Upper lobe of left lung (tissue), 6 donors: ENCODE results near the gene LCOR. TPM values are rescaled to one million over a fixed set of nuclear protein-coding genes. Genes with fewer than 3 reads are reported as not detected.

ENCODE experiments used
- ATAC-seq, 2 donors: fragments of 200-7000 bp; cut with Tn5 transposase; one replicate each; pipeline ENCODE4 v1.9.1; 2022; ENCODE audit warnings: mild to moderate bottlenecking in 2 of 2, moderate library complexity in 2 of 2; ENCODE audit not compliant: low FRiP score in 2 of 2
- DNase-seq, 2 donors: peaks; one replicate each; pipeline ENCODE4 v3.0.0-alpha.2; 2019 to 2020
- H3K27ac ChIP-seq, 4 donors: fragments of 200-600 bp; sonication (generic); one replicate each; pipeline ENCODE4 v1.5.1; 2016 to 2019
- H3K27me3 ChIP-seq, 4 donors: fragments of 200-600 bp; sonication (generic); one replicate each; pipeline ENCODE4 v1.5.1; 2017 to 2019
- H3K36me3 ChIP-seq, 4 donors: fragments of 200-600 bp; sonication (generic); one replicate each; pipeline ENCODE4 v1.5.1; 2016 to 2019
- H3K4me1 ChIP-seq, 4 donors: fragments of 200-600 bp; sonication (generic); one replicate each; pipeline ENCODE4 v1.5.1; 2018 to 2019
- H3K4me3 ChIP-seq, 4 donors: fragments of 200-600 bp; sonication (generic); one replicate each; pipeline ENCODE4 v1.5.1; 2017 to 2019; ENCODE audit warnings: mild to moderate bottlenecking in 2 of 4, moderate library complexity in 1 of 4
- H3K9me3 ChIP-seq, 4 donors: fragments of 200-600 bp; sonication (generic); one replicate each; pipeline ENCODE4 v1.5.1; 2018 to 2019
- EP300 ChIP-seq, 4 donors: sonication (generic); formaldehyde crosslinking; IDR thresholded peaks; one replicate each; pipeline ENCODE4 v1.5.1; 2017; ENCODE audit warnings: antibody characterized with exemption in 4 of 4, control low read depth in 2 of 4
- POLR2A ChIP-seq, 4 donors: fragments of 450-650 bp; IDR thresholded peaks; one replicate each; pipeline ENCODE4 v1.5.1; 2016 to 2017; ENCODE audit warnings: antibody characterized with exemption in 4 of 4, mild to moderate bottlenecking in 2 of 4
- POLR2AphosphoS5 ChIP-seq, 2 donors: sonication (generic); formaldehyde crosslinking; IDR thresholded peaks; one replicate each; pipeline ENCODE4 v1.5.1; 2017; ENCODE audit warnings: antibody characterized with exemption in 2 of 2
- WGBS, 2 donors: methylation state at CpG; one replicate each; pipeline ENCODE4 v1.1.5; 2017 to 2018; 5-methylcytosine and 5-hydroxymethylcytosine counted together
- total RNA-seq, 6 donors: library from RNA; depleted of rRNA in 4 of 6; stranded (reverse); fragments of >200 nt in 4 of 6; gene quantifications; one replicate each; pipeline versions ENCODE4 v1.1.0 to v1.2.1, GENCODE V29; 2016 to 2021
- TF ChIP-seq, protein P1 (sequence below), 6 experiments: fragments of 450-650 bp in 4 of 6; fragments of 200-600 bp in 2 of 6; sonication (generic) in 2 of 6; IDR thresholded peaks; one replicate each; pipeline ENCODE4 v1.5.1; 2016 to 2019; ENCODE audit warnings: antibody characterized with exemption in 6 of 6
- donor health status: DM: no; HTN: no; CAD: no; lungs with moderate emphysema.
- donor health status: DM: no; HTN: yes; CAD: no; lungs with severe emphysema.

Gene LCOR
- total RNA-seq, 6 donors from 2014 or later = 18.6 to 54.7 (median 28.0) TPM

DNA sequence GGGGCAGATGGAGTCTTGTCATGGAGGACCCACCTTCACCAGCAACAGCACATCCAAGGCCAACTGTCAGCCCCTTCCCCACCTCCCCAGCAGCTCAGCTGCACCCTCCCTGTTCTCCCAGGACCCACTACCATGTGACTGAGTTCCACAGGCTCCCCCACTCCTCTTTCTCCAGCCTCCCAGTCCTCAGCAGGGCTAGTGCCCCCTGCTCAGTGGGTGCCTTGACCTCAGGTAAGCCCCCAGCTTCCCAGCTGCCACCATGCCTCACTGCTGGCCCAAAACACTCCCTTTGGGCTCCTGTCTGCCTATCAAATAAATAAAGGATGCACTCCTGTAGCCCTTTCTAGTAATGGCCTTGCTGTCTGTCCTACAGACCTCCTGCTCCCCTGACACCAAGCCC is 179.3 kb downstream of the LCOR start:
- DNase-seq (no peak), ATAC-seq (peak in 1 of 2 donors; percentile 49)
- TF ChIP-seq EP300 (IDR thresholded peaks at IDR 0.05) (no peak), POLR2AphosphoS5 (IDR thresholded peaks at IDR 0.05) (no peak), POLR2A (IDR thresholded peaks at IDR 0.05) (no peak)
- TF ChIP-seq, protein P1, sequence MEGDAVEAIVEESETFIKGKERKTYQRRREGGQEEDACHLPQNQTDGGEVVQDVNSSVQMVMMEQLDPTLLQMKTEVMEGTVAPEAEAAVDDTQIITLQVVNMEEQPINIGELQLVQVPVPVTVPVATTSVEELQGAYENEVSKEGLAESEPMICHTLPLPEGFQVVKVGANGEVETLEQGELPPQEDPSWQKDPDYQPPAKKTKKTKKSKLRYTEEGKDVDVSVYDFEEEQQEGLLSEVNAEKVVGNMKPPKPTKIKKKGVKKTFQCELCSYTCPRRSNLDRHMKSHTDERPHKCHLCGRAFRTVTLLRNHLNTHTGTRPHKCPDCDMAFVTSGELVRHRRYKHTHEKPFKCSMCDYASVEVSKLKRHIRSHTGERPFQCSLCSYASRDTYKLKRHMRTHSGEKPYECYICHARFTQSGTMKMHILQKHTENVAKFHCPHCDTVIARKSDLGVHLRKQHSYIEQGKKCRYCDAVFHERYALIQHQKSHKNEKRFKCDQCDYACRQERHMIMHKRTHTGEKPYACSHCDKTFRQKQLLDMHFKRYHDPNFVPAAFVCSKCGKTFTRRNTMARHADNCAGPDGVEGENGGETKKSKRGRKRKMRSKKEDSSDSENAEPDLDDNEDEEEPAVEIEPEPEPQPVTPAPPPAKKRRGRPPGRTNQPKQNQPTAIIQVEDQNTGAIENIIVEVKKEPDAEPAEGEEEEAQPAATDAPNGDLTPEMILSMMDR (IDR thresholded peaks at IDR 0.05) = no peak
- H3K27ac ChIP-seq = no peak overlapping the region
- H3K4me1 ChIP-seq = no peaks in the 10 kb centered on the region
- peaks cover 0 to 15% (median 12%) of the 10 kb centered on the region in 4 donors for H3K9me3 ChIP-seq
- H3K27me3 ChIP-seq = no peaks in the 10 kb centered on the region
- H3K4me3 ChIP-seq = no peak overlapping the region
- no peaks in the 10 kb centered on the region for H3K36me3 ChIP-seq

- Histone ChIP-seq H3K4me3 (no peak overlapping the region), H3K27ac (no peak overlapping the region), H3K27me3 (no peaks in the 10 kb centered on the region), H3K4me1 (no peaks in the 10 kb centered on the region), H3K36me3 (no peaks in the 10 kb centered on the region), H3K9me3 (peaks cover 0 to 9% (median 6%) of the 10 kb centered on the region in 4 donors)
- no peak for ATAC-seq
- TF ChIP-seq POLR2AphosphoS5 (IDR thresholded peaks at IDR 0.05) (no peak), EP300 (IDR thresholded peaks at IDR 0.05) (no peak), POLR2A (IDR thresholded peaks at IDR 0.05) (no peak)
- TF ChIP-seq, protein P1 (IDR thresholded peaks at IDR 0.05) = no peak
- DNase-seq = peak in 1 of 2 donors; percentile 30
- 67 to 94% methylated on average over 1 to 8 of the region's 8 CpGs for WGBS, 2 donors
These were observed 180.4 kb downstream of the LCOR start for GRCh38 chr10:97012470-97012869.

- Histone ChIP-seq H3K36me3 (no peaks in the 10 kb centered on the region), H3K4me1 (no peaks in the 10 kb centered on the region), H3K27ac (no peak overlapping the region), H3K4me3 (no peak overlapping the region), H3K9me3 (no peaks in the 10 kb centered on the region), H3K27me3 (no peaks in the 10 kb centered on the region)
- ATAC-seq (no peak), DNase-seq (peak in 1 of 2 donors; percentile 15)
- TF ChIP-seq POLR2AphosphoS5 (IDR thresholded peaks at IDR 0.05) = no peak
- TF ChIP-seq POLR2A (IDR thresholded peaks at IDR 0.05) = no peak
- TF ChIP-seq, protein P1 (IDR thresholded peaks at IDR 0.05) = no peak
- no peak for TF ChIP-seq EP300 (IDR thresholded peaks at IDR 0.05)
- WGBS, 2 donors = 86 to 94% methylated on average over 2 to 8 of the region's 8 CpGs
These were observed 181.5 kb downstream of the LCOR start for GRCh38 chr10:97013568-97013967.

DNA sequence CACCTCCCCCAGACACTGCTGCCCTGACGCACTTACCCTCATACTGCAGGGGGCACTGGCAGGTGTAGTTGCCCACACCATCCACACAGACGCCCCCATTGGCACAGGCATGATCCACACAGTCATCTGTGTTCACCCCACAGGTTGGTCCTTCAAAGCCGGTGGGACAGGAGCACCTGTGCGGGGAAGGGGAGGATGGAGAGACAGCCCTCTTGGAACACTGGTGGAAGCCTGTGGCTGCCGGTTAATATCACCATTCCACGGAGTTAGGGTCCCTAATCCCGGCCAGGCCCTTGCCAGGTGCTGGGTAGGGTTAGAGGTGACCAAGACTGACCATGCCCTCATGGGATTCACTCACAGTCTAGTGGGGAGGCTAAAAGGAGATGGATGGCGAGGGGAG is 181.9 kb downstream of the LCOR start:
- ATAC-seq (no peak), DNase-seq (no peak)
- Histone ChIP-seq H3K27ac (no peak overlapping the region), H3K27me3 (no peaks in the 10 kb centered on the region), H3K4me1 (no peaks in the 10 kb centered on the region), H3K4me3 (no peak overlapping the region), H3K9me3 (no peaks in the 10 kb centered on the region), H3K36me3 (no peaks in the 10 kb centered on the region)
- no peak for TF ChIP-seq POLR2A (IDR thresholded peaks at IDR 0.05)
- TF ChIP-seq POLR2AphosphoS5 (IDR thresholded peaks at IDR 0.05) = no peak
- TF ChIP-seq, protein P1 (IDR thresholded peaks at IDR 0.05) = no peak
- TF ChIP-seq EP300 (IDR thresholded peaks at IDR 0.05) = no peak
- 90 to 91% methylated on average over 8 of the region's 8 CpGs for WGBS, 2 donors

DNA sequence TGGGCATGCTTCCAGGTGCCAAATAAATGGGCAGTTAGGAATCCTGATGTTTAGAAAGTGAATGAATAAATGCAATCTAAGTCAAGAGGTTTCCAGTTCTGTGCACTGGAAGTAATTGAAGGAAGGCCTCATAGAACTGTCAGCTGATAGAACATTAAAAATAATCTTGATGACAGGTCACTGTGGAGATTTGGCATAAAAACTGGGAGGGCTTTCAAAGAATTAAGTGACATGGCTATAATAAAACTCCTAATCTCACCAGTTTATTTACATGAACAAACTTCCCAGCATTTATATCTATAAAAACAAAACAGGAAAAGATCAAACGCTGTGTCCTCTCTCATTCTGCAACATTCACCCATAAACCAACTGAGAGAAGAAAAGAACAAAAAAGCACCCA is 183.1 kb downstream of the LCOR start:
- 60 to 68% methylated on average over 1 of the region's 1 CpG for WGBS, 2 donors
- no peaks in the 10 kb centered on the region for H3K36me3 ChIP-seq
- no peaks in the 10 kb centered on the region for H3K27me3 ChIP-seq
- ATAC-seq (no peak), DNase-seq (no peak)
- H3K9me3 ChIP-seq = no peaks in the 10 kb centered on the region
- H3K4me1 ChIP-seq = no peaks in the 10 kb centered on the region
- H3K27ac ChIP-seq = no peak overlapping the region
- TF ChIP-seq, protein P1 (IDR thresholded peaks at IDR 0.05) = no peak
- H3K4me3 ChIP-seq = no peak overlapping the region
